GM12878 (cell line): ENCODE measurements around the gene NUPR1.
"Not testable (repeated sequence)": the region's sequence is repeated elsewhere in the genome, so short reads cannot be mapped to it uniquely, and the experiment has no call there.

Experiments used
- CHD4 ChIP-seq: fragments of 200-600 bp; sonication (generic); IDR thresholded peaks from 2 replicates; pipeline ENCODE4 v1.6.1; 2016; ENCODE audit warnings: mild to moderate bottlenecking
- CTCF ChIP-seq, 3 experiments: IDR thresholded peaks in 2 of 3; conservative IDR thresholded peaks in 1 of 3; 2 replicates each; pipeline ENCODE4 v1.5.1; 2011; ENCODE audit warnings: low read depth in 3 of 3, low read length in 3 of 3, mild to moderate bottlenecking in 3 of 3, control low read depth in 2 of 3, moderate library complexity in 2 of 3, inconsistent platforms in 1 of 3, mixed read lengths in 1 of 3; ENCODE audit not compliant: control insufficient read depth in 2 of 3, insufficient read depth in 1 of 3; ENCODE audit errors: extremely low read depth in 1 of 3
- FOXM1 ChIP-seq: IDR thresholded peaks from 2 replicates; pipeline ENCODE4 v1.6.1; 2012; ENCODE audit warnings: low read depth, mild to moderate bottlenecking, inconsistent platforms, low read length, moderate library complexity
- NFXL1 ChIP-seq: fragments of 450-650 bp; IDR thresholded peaks from 2 replicates; pipeline ENCODE4 v1.6.1; 2017; ENCODE audit warnings: antibody characterized with exemption, mild to moderate bottlenecking, borderline replicate concordance
- RAD21 ChIP-seq: IDR thresholded peaks from 2 replicates; pipeline ENCODE4 v1.6.1; 2011; ENCODE audit warnings: mild to moderate bottlenecking, low read depth, low read length, moderate library complexity; ENCODE audit not compliant: insufficient read depth
- SREBF1 ChIP-seq: IDR thresholded peaks from 2 replicates; pipeline ENCODE4 v1.6.1; 2012; ENCODE audit warnings: mild to moderate bottlenecking, low read length
- YY1 ChIP-seq: IDR thresholded peaks from 2 replicates; pipeline ENCODE4 v1.6.1; 2011; ENCODE audit warnings: low read depth, mild to moderate bottlenecking, low read length

DNA sequence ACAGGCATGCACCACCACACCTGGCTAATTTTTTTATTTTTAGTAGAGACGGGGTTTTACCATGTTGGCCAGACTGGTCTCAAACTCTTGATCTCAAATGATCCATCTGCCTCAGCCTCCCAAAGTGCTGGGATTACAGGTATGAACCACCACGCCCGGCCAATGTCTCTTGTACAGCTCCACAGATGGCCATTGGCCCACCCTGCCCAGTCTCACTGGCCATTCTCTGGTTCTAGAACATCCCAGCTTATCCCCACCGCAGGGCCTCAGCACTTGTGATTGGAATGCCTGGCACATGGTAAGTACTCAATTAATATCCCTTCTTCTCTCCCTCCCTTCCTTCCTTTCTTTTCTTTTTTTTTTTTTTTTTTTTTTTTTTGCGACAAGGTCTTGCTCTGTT, 55.4 kb downstream of the NUPR1 start:
- TF ChIP-seq YY1; SREBF1; CTCF (IDR thresholded peaks at IDR 0.05 in 2 of 3, conservative IDR thresholded peaks at IDR 0.05 in 1 of 3; ENCODE audit: control insufficient read depth in 2 of 3, extremely low read depth in 1 of 3, insufficient read depth in 1 of 3, low read depth in 3 of 3, low read length in 3 of 3); FOXM1; NFXL1; CHD4; RAD21: not testable (repeated sequence)
